ENCODE results near the gene NIPSNAP3A.
A peak's percentile ranks its signal among the peaks of the same experiment; 100 is the strongest.
"Not testable (repeated sequence)": the region's sequence is repeated elsewhere in the genome, so short reads cannot be mapped to it uniquely, and the experiment has no call there.

Gene NIPSNAP3A

DNA sequence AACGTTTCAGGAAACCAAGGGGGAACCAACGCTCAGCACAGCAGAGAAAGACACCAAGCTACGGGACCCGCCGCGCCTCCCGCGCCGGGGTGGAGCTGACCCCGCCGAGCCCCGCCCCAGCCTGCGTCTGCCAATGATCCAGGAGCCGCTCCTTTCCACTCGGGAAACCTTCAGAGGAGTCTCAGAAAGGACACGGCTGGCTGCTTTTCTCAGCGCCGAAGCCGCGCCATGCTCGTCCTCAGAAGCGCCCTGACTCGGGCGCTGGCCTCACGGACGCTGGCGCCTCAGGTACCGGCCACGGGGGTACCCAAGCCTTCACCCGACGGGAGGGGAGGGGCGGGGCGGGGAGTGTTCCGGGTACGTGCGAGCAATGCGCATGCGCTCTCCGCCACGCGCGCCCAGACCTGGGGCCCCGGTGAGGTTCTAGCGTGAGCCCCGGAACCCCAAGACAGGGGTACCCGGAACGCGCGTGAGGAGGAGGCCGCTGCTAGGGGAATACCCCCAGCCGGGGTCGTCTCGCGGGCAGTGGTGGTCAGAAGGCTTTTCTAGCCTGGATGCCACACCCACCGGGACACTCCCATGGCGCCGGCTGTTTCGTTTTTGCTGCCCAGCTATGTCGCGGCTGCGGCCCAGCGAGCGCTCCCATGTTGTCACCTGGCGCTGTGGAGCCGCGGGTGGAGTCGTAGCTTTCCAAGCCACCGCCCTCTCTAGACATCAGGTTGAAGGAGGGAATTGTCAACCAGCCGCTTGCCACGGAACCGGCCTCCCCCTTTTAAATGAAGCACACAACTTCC is at the start of gene NIPSNAP3A:
NIPSNAP3A (plus strand) TSS at position 119 of the 794 bp plus-strand sequence; CDS start at position 229, 110 bp downstream.
- peak; percentile 87 to 90 for DNase-seq

- no peak for DNase-seq
Measured at GRCh38 chr9:104700306-104700705, 47.2 kb upstream of the NIPSNAP3A start.

- not testable (repeated sequence) for DNase-seq
Measured at GRCh38 chr9:104708737-104709136, 38.7 kb upstream of the NIPSNAP3A start.

DNA sequence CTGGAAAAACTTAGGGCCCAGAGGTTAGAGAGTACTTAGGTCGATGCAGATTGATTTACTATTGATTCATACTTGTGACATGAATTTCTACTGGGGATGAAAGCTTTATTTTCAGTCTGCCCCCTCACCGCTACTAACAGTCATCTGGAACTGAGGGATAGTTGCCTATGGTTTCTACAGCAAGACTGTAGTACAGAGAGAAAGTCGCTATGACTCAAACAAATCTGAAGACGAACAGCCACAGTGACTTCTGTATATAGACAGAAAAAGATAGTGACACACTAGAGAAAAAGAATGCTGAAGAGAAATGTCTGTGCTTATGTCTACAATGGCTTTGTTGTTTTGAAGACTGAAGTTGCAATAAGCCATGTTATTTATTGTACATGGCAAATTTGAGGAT is 35.9 kb upstream of the NIPSNAP3A start:
- DNase-seq = no peak

GRCh38 chr9:104725014-104725413 is 22.5 kb upstream of the NIPSNAP3A start:
- no peak for DNase-seq

DNA sequence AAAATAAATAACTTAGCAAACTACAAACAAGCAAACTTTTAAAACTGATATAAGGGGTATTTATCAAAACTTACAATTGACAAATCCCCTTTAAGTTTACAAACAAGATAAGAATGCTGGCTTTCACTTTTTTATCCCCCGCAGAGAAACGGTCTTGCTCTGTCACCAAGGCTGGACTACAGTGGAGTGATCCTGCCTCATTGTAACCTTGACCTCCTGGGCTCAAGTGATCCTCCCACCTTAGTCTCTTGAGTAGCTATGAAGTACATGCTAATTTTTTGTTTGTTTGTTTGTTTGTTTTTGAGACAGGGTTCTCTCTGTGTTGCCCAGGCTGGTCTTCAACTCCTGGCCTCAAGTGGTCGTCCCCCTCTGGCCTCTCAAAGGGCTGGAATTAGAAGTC is 9.0 kb upstream of the NIPSNAP3A start:
- DNase-seq = no peak

DNA sequence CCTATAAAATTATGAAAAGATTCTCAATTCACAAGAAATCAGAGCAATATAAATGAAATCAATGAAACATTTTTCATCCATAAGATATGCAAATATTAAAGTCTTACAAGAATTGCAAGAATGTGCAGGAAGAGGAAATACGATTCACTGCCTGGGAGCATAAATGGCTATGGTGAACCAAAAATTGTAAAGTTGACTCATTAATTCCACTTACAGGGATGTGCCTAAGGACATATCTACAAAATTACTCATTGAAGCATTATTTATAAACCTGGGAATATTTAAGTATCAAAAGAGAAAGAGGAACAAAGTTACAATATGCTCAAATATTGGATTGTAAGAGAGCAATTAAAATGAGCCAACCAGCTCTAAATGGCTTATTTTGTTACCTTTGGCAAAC is 6.9 kb upstream of the NIPSNAP3A start:
- DNase-seq = no peak

- peak; percentile 49 to 81 for DNase-seq
Measured at GRCh38 chr9:104743376-104743985, 4.0 kb upstream of the NIPSNAP3A start.

DNA sequence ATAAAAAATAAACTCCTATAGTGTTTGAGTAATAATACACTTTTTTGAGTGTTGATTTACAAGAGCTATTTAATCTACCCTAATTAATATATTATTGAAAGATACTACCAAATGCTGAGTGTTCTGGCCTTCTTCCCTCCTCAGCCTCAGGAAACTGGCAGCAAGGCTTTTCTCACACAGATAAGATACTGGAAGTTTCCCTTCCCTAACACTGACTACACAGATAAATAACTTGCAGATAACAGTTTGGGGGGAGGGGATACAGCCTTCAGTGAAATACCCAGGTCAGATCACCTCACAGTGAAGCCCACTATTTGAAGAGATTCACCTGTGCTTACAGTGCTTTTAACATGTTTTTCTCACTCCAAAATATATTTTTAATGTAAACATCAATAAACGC is 1.6 kb upstream of the NIPSNAP3A start:
- DNase-seq = no peak

DNA sequence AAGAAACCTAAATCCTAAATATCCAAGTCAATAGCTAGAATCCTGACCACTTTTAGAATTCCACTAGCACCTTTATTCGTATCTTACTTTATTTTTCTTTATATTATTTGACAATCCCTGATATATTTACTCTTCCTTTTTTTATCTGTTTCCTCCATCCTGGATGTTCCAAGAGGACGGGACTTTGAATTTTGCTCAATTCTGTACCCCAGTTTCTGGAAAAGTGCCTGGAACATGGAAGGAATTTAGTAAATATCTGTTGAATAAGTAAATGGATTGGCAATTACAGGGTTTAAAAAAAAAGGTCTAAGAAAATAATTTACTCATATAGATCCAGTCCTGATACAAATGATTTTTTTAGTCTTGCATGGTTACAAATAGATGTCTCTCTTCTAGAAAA is 1.2 kb upstream of the NIPSNAP3A start:
- no peak for DNase-seq

DNA sequence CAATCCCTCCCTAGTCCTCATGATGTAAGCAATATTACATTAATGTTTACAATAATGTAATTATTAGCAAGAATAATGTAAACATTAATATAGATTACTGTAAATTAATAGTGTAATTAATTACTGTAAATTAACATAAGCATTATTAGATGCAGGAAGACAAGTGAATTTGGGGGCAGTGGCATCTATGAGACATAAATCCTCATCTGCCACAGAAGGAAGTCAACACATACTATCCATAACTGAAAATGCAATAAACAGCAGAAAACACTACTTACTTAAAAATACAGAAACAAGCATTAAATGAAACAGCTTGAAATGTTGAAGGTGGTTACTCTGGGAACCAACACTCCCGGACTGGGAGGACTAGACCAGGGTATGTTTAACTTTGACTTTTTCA is 685 bp upstream of the NIPSNAP3A start:
- no peak for DNase-seq

DNA sequence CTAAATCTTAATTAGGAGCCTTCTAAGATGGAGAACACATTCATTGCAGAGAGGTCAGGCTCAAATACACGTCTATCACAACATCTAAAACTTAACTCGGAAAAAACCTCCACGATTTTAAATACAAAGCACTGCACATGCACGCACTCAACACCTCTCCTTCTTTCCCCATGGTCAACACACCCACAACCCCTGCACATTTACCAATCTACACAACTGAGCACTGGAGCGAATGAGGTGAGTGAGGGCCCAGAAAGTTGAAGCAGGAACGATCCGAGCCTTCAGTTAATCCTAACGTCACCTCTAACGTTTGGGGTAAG is 278 bp upstream of the NIPSNAP3A start:
- no peak for DNase-seq

DNA sequence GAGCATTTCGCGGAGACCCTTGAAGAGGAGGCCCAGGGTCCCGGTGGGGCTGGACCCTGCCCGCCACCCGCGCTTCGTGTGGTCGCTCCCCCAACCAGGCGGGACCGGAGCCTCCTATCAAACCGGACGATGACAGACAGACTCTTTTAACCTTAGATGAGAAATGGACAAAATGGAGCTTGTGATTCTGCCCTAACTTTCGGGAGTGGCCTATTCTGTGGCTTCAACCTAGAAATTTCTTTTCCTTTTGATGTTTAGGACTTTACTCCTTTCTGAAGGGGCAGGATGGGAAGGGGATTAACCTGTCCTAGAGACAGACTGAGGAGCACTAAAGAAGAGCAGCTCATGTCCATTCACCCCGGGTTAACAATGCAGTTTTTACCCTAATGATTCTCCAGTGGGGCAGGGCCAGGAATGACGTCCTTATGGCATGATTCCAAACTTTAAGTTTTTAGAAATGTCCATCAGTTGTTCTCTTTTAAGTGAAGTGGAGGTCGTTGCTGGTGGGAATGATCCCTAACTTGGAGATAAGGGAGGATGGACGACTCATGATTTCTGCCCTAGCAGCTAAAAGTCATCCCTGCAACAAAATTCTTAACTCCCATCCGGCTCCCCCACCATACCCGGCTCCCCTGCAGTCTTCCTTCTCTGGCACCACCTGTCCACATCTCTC is 1.0 kb downstream of the NIPSNAP3A start:
- DNase-seq = no peak

- no peak for DNase-seq
Measured at GRCh38 chr9:104750185-104750767, 2.8 kb downstream of the NIPSNAP3A start.

DNA sequence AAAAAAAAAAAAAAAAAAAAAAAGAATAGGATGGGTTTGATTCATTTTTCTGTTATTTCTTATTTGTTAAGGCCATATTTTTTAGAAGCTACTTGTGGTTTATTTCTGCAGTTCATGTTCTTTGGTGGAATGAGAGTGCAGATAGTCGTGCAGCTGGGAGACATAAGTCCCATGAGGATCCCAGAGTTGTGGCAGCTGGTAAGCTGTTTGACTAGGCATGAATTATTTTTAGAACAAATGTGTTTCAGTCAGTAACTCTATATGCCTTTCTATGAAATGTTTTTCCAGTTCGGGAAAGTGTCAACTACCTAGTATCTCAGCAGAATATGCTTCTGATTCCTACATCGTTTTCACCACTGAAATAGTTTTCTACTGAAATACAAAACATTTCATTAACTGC is 11.5 kb downstream of the NIPSNAP3A start:
- no peak for DNase-seq

DNA sequence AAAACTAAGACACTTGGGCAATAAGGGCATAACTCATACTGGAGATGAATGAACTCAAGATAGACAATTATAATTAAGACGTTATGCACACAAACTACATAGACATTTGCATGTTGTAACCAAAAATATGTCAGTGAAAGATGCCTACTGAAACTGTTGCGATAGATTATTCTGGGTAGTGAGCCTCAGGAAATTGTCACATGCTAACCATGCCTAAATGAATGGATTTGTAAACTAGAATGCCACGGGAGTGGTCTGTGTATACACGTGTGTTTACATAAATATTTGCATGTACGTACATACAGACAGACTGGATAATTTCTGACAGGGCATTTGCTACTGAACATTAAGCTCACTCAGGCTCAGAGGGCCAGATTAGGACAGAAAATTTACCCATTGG is 17.7 kb downstream of the NIPSNAP3A start:
- DNase-seq = no peak

- no peak for DNase-seq
Measured at GRCh38 chr9:104766025-104766424, 18.5 kb downstream of the NIPSNAP3A start.

- no peak for DNase-seq
Measured at GRCh38 chr9:104767507-104767906, 20.0 kb downstream of the NIPSNAP3A start.

GRCh38 chr9:104769029-104769428 is 21.5 kb downstream of the NIPSNAP3A start:
- not testable (repeated sequence) for DNase-seq

DNA sequence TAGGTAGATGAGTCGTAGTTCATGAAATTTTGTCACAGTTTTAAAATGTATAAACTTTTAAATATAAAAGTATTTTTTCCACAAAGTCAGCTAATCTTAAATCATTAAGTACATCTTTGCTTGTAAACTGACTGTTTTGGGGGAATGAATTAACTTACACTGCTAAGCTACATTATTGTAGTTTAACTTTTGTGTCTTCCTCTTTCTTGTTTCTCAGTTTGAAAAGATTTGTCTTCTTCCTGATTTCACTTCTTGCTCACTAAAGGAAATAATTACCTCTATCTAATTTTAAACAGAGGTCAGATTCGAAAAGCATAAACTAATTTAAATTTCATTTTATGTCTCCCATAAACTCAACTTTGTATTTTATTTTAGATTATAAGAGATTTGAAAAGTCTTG is 22.2 kb downstream of the NIPSNAP3A start:
- no peak for DNase-seq

- DNase-seq = no peak
Measured at GRCh38 chr9:104772714-104773510, 25.4 kb downstream of the NIPSNAP3A start.

GRCh38 chr9:104774132-104774531 is 26.6 kb downstream of the NIPSNAP3A start:
- no peak for DNase-seq

Measured in CD4-positive, alpha-beta T cell treated with Interferon alpha-2 for 1 hour (primary cell).